Measurements from ENCODE around the gene SPTLC2. TPM values are rescaled to one million over a fixed set of nuclear protein-coding genes. Genes with fewer than 3 reads are reported as not detected.

Gene SPTLC2
- total and polyA plus RNA-seq, 8 donors, result 32.9 to 44.0 (median 38.3) TPM

- DNase-seq, result peak in 3 of 4 donors; percentile 15 to 46 (median 15)
- Histone ChIP-seq H3K27me3 (no peaks in the 10 kb centered on the region), H3K36me3 (peaks cover 4 to 40% of the 10 kb centered on the region in 2 donors), H3K9me3 (no peaks in the 10 kb centered on the region), H3K4me1 (peaks cover 12 to 32% of the 10 kb centered on the region in 2 donors), H3K4me3 (peak overlapping the region; percentile 85 to 89), H3K27ac (peak overlapping the region; percentile 88 to 99)
- peak in 1 of 2 donors; percentile 3 for TF ChIP-seq CTCF (IDR thresholded peaks at IDR 0.05)
- peak; percentile 31 for ATAC-seq
- intact Hi-C loops (cut with DNase I), result no loop called here
Observed at GRCh38 chr14:77458249-77458950, 158.0 kb downstream of the SPTLC2 start.

DNA sequence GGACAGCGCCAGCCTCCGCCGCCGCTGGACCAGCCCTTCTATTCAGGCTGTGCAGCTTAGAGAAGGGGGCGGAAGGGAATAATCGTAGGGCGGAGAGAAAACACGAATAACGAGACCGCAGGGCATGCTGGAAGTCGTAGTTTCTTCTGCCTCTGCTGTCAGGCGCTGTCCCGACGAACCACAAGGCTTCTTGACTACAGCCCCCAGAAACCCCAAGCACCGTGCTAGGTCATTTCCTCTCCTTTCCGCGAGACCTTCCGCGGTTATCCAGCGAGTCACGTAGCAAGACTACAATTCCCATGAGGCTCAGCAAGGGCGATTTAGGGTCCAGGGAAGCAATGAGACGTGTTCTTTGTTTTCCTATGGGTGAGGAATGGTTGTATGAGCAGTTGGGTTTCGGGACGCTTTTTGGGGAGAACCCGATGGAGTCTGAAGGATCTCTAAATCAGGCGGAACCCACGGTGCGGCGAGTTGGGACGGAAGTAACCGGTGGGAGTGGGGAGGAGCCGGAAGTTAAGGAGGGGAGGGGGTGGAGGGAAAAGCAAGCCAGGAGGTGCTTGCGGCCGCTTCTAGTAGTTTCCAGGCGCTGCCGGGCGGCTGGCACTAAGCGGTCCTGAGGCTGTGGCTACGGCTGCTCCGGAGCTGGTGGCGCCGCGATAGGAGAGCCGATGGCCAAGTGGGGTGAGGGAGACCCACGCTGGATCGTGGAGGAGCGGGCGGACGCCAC, 158.8 kb downstream of the SPTLC2 start, which contains the start of the genes AHSA1 and VIPAS39:
AHSA1 (plus strand) TSS at position 572 of the 727 bp plus-strand sequence; CDS start at position 669, 97 bp downstream.
VIPAS39 (minus strand) TSS at position 80 of the 727 bp plus-strand sequence. CDS start 3,499 bp downstream, outside the sequence.
- Histone ChIP-seq H3K9me3 (no peaks in the 10 kb centered on the region), H3K4me3 (peak within 1 kb of the TSS; percentile 85 to 89), H3K27ac (peak within 1 kb of the TSS; percentile 88 to 99), H3K36me3 (peaks cover 4 to 40% of the 10 kb centered on the region in 2 donors), H3K4me1 (peaks cover 12 to 32% of the 10 kb centered on the region in 2 donors), H3K27me3 (no peaks in the 10 kb centered on the region)
- DNase-seq (peak; percentile 90 to 99 (median 98)), ATAC-seq (peak; percentile 98)
- peak in 1 of 2 donors; percentile 8 for TF ChIP-seq CTCF (IDR thresholded peaks at IDR 0.05)
- intact Hi-C loops (cut with DNase I), result no loop called here

GRCh38 chr14:77457115-77457521, 159.3 kb downstream of the SPTLC2 start:
- ATAC-seq (peak; percentile 1), DNase-seq (no peak)
- Histone ChIP-seq H3K36me3 (peaks cover 2 to 40% of the 10 kb centered on the region in 2 donors), H3K4me3 (peak overlapping the region; percentile 85 to 89), H3K4me1 (peaks cover 12 to 32% of the 10 kb centered on the region in 2 donors), H3K9me3 (no peaks in the 10 kb centered on the region), H3K27ac (peak overlapping the region; percentile 88 to 99), H3K27me3 (no peaks in the 10 kb centered on the region)
- no peak for TF ChIP-seq CTCF (IDR thresholded peaks at IDR 0.05)
- intact Hi-C loops (cut with DNase I), result no loop called here

Other genes with a start within 250 kb of the SPTLC2 start
- 10 to 100 TPM; 12.7 to 15.9 TPM for gene TMED8, start 239.5 kb downstream of the SPTLC2 start, total RNA-seq
- gene TMED8, start 239.5 kb downstream of the SPTLC2 start, polyA plus RNA-seq (ENCODE audit: insufficient read length in 6 of 6), result 10 to 100 TPM; 15.1 to 19.8 (median 17.3) TPM
- 1 to 10 TPM; 1.7 to 2.2 TPM for gene SAMD15, start 239.3 kb downstream of the SPTLC2 start, total RNA-seq
- gene SAMD15, start 239.3 kb downstream of the SPTLC2 start, polyA plus RNA-seq (ENCODE audit: insufficient read length in 6 of 6), result 1 to 10 TPM; 3.6 to 5.7 (median 4.5) TPM
- gene NOXRED1, start 193.1 kb downstream of the SPTLC2 start, total RNA-seq, result under 1 TPM; 0.26 to 0.45 TPM
- 1 to 10 TPM; 1.4 to 2.5 (median 2.0) TPM for gene NOXRED1, start 193.1 kb downstream of the SPTLC2 start, polyA plus RNA-seq (ENCODE audit: insufficient read length in 6 of 6)
- 10 to 100 TPM; 15.4 to 16.3 TPM for gene VIPAS39, start 159.0 kb downstream of the SPTLC2 start, total RNA-seq
- 10 to 100 TPM; 28.3 to 40.4 (median 31.6) TPM for gene VIPAS39, start 159.0 kb downstream of the SPTLC2 start, polyA plus RNA-seq (ENCODE audit: insufficient read length in 6 of 6)
- gene AHSA1, start 158.5 kb downstream of the SPTLC2 start, total RNA-seq, result 100 to 1,000 TPM; 111 to 150 TPM
- 100 to 1,000 TPM; 143 to 203 (median 182) TPM for gene AHSA1, start 158.5 kb downstream of the SPTLC2 start, polyA plus RNA-seq (ENCODE audit: insufficient read length in 6 of 6)
- gene ISM2, start 117.8 kb downstream of the SPTLC2 start, total RNA-seq, result not detected
- under 1 TPM in 1 of 6 donors, not detected in 5; 0.17 TPM for gene ISM2, start 117.8 kb downstream of the SPTLC2 start, polyA plus RNA-seq (ENCODE audit: insufficient read length in 6 of 6)
- 1 to 10 TPM; 8.6 to 8.8 TPM for gene ALKBH1, start 91.4 kb upstream of the SPTLC2 start, total RNA-seq
- gene ALKBH1, start 91.4 kb upstream of the SPTLC2 start, polyA plus RNA-seq (ENCODE audit: insufficient read length in 6 of 6), result 10 to 100 TPM; 14.6 to 18.8 (median 15.2) TPM
- 10 to 100 TPM; 69.7 to 93.9 TPM for gene SLIRP, start 91.5 kb upstream of the SPTLC2 start, total RNA-seq
- gene SLIRP, start 91.5 kb upstream of the SPTLC2 start, polyA plus RNA-seq (ENCODE audit: insufficient read length in 6 of 6), result 10 to 100 TPM; 68.6 to 83.6 (median 75.1) TPM
- gene SNW1, start 144.5 kb upstream of the SPTLC2 start, total RNA-seq, result 10 to 100 TPM; 50.9 to 51.9 TPM
- gene SNW1, start 144.5 kb upstream of the SPTLC2 start, polyA plus RNA-seq (ENCODE audit: insufficient read length in 6 of 6), result 10 to 100 TPM; 76.6 to 92.0 (median 82.9) TPM
- 10 to 100 TPM in 1 of 2 donors, 1 to 10 TPM in 1; 9.4 to 10.3 TPM for gene ADCK1, start 183.5 kb upstream of the SPTLC2 start, total RNA-seq
- gene ADCK1, start 183.5 kb upstream of the SPTLC2 start, polyA plus RNA-seq (ENCODE audit: insufficient read length in 6 of 6), result 1 to 10 TPM; 4.8 to 9.6 (median 6.1) TPM